ENCODE data around the gene FAM32A. TPM values are rescaled to one million over a fixed set of nuclear protein-coding genes. Genes with fewer than 3 reads are reported as not detected.

The FAM32A gene
- total and polyA plus RNA-seq, 3 donors from 2014 or later: 62.0 to 87.0 (median 71.2) TPM

- Histone ChIP-seq H3K4me1 (no peaks in the 10 kb centered on the region), H3K9me3 (no peaks in the 10 kb centered on the region), H3K27ac (no peak overlapping the region), H3K27me3 (no peaks in the 10 kb centered on the region), H3K36me3 (ENCODE audit: low read depth, missing control alignments) (no peaks in the 10 kb centered on the region), H3K4me3 (no peak overlapping the region)
- no peak for DNase-seq
- WGBS, 2 donors: 94 to 100% methylated on average over 1 of the region's 1 CpG
- intact Hi-C loops (cut with DNase I; ENCODE audit: low total_unique reads): no loop called here
- TF ChIP-seq POLR2A (IDR thresholded peaks at IDR 0.05): no peak
Observed at GRCh38 chr19:16155128-16155527, 30.1 kb upstream of the FAM32A start.

- H3K27ac ChIP-seq: no peak overlapping the region
- H3K4me3 ChIP-seq: no peak overlapping the region
- TF ChIP-seq POLR2A (IDR thresholded peaks at IDR 0.05) (no peak), CTCF (IDR thresholded peaks at IDR 0.05) (no peak)
- H3K4me1 ChIP-seq: no peaks in the 10 kb centered on the region
- no peaks in the 10 kb centered on the region for H3K9me3 ChIP-seq
- H3K27me3 ChIP-seq: no peaks in the 10 kb centered on the region
- H3K36me3 ChIP-seq (ENCODE audit: low read depth, missing control alignments): no peaks in the 10 kb centered on the region
- intact Hi-C loops (cut with DNase I; ENCODE audit: low total_unique reads): no loop called here
- no peak for DNase-seq
- WGBS, 2 donors: 86 to 96% methylated on average over 5 to 6 of the region's 6 CpGs
Observed at GRCh38 chr19:16156904-16157303, 28.3 kb upstream of the FAM32A start.

- Histone ChIP-seq H3K27me3 (no peaks in the 10 kb centered on the region), H3K4me3 (no peak overlapping the region), H3K27ac (no peak overlapping the region), H3K36me3 (ENCODE audit: low read depth, missing control alignments) (no peaks in the 10 kb centered on the region), H3K9me3 (no peaks in the 10 kb centered on the region), H3K4me1 (no peaks in the 10 kb centered on the region)
- intact Hi-C loops (cut with DNase I; ENCODE audit: low total_unique reads): no loop called here
- 85 to 88% methylated on average over 9 to 10 of the region's 10 CpGs for WGBS, 2 donors
- no peak for DNase-seq
- no peak for TF ChIP-seq POLR2A (IDR thresholded peaks at IDR 0.05)
- TF ChIP-seq CTCF (IDR thresholded peaks at IDR 0.05): no peak
Observed at GRCh38 chr19:16157601-16158000, 27.6 kb upstream of the FAM32A start.

GRCh38 chr19:16159655-16160054 lies 25.6 kb upstream of the FAM32A start:
- no peaks in the 10 kb centered on the region for H3K27me3 ChIP-seq
- H3K27ac ChIP-seq: no peak overlapping the region
- intact Hi-C loops (cut with DNase I; ENCODE audit: low total_unique reads): no loop called here
- DNase-seq: no peak
- H3K36me3 ChIP-seq (ENCODE audit: low read depth, missing control alignments): no peaks in the 10 kb centered on the region
- H3K4me1 ChIP-seq: no peaks in the 10 kb centered on the region
- TF ChIP-seq CTCF (IDR thresholded peaks at IDR 0.05) (no peak), POLR2A (IDR thresholded peaks at IDR 0.05) (no peak)
- H3K9me3 ChIP-seq: no peaks in the 10 kb centered on the region
- 91 to 92% methylated on average over 5 of the region's 5 CpGs for WGBS, 2 donors
- H3K4me3 ChIP-seq: no peak overlapping the region

GRCh38 chr19:16160445-16160942 lies 24.7 kb upstream of the FAM32A start:
- TF ChIP-seq CTCF (IDR thresholded peaks at IDR 0.05) (no peak), POLR2A (IDR thresholded peaks at IDR 0.05) (no peak)
- WGBS, 2 donors: 68 to 78% methylated on average over 5 to 6 of the region's 6 CpGs
- Histone ChIP-seq H3K27me3 (no peaks in the 10 kb centered on the region), H3K4me1 (no peaks in the 10 kb centered on the region), H3K36me3 (ENCODE audit: low read depth, missing control alignments) (no peaks in the 10 kb centered on the region), H3K9me3 (no peaks in the 10 kb centered on the region), H3K27ac (no peak overlapping the region), H3K4me3 (no peak overlapping the region)
- intact Hi-C loops (cut with DNase I; ENCODE audit: low total_unique reads): no loop called here
- DNase-seq: no peak

Measured in testis (tissue), 3 donors.